Left lobe of liver (tissue), 2 donors: ENCODE results near the gene ZNF367. TPM values are rescaled to one million over a fixed set of nuclear protein-coding genes. Genes with fewer than 3 reads are reported as not detected.

ENCODE experiments used
- ATAC-seq: fragments of 200-7000 bp; cut with Tn5 transposase; one replicate; pipeline ENCODE4 v1.9.1; 2020; ENCODE audit warnings: mild to moderate bottlenecking, moderate library complexity
- DNase-seq: peaks from one replicate; pipeline ENCODE4 v3.0.0-alpha.2; 2020; ENCODE audit warnings: low spot score
- total RNA-seq: library from RNA; stranded (reverse); gene quantifications from one replicate; pipeline ENCODE4 v1.2.1, GENCODE V29; 2021
- donor health status: DM: no; HTN: no; CAD: no; lungs with moderate emphysema.
- donor health status: DM: no; HTN: yes; CAD: no.

ZNF367 gene
- total RNA-seq, 1 donor from 2014 or later: 1.0 TPM

GRCh38 chr9:96408409-96409280, 9.5 kb downstream of the ZNF367 start:
- ATAC-seq (peak; percentile 80), DNase-seq (no peak)

- no peak for ATAC-seq
- DNase-seq: no peak
Observed at GRCh38 chr9:96400132-96400910, 17.8 kb downstream of the ZNF367 start.

DNA sequence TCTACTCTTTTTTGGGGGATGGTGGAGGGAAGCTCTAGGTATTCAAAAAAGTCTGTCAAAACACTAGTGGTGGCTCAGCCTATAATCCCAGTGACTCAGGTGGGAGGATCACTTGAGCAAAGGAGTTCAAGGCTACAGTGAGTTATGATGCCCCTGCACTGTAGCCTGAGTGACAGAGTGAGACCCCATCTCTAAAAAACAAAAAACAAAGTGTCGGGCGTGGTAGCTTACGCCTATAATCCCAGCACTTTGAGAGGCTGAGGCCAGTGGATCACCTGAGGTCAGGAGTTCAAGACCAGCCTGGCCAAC, 18.9 kb downstream of the ZNF367 start:
- DNase-seq (no peak), ATAC-seq (no peak)

DNA sequence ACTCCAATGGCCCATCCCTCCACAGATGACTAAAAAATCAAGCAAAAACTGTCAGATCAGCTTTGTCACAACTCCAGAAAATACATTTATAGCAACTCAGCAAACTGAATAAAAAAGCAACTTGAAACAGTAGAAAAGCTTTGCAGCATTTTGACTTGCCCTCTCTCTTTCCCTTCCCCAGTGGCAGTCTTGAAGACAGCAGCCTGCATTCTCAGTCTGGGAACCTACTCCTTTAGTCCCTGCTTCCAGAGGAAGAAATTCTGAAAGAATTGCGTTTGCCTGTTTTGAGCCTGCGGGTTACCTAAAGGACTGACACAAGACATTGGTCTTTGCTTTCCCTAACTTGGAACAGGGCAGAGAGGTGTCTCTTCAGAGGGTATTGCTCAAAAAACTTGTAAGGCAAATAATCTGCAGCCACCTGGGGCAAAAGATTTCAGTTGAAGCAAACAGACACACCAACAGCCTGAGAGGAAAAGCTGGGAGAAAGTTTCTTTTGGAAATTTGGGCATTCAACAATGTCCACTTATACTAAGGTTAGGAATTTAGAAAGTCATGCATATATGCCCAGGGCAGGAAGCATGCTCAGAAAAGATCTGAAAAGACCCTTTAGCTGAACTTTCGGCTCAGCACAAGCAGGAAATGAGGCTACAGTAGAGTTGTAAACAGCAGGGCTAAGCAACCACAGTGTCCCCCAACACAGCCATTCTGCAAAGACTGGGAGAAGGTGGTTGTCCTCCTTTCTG, 19.4 kb downstream of the ZNF367 start:
- DNase-seq (no peak), ATAC-seq (peak; percentile 21)

GRCh38 chr9:96395964-96396363, 22.2 kb downstream of the ZNF367 start:
- DNase-seq (no peak), ATAC-seq (no peak)

DNA sequence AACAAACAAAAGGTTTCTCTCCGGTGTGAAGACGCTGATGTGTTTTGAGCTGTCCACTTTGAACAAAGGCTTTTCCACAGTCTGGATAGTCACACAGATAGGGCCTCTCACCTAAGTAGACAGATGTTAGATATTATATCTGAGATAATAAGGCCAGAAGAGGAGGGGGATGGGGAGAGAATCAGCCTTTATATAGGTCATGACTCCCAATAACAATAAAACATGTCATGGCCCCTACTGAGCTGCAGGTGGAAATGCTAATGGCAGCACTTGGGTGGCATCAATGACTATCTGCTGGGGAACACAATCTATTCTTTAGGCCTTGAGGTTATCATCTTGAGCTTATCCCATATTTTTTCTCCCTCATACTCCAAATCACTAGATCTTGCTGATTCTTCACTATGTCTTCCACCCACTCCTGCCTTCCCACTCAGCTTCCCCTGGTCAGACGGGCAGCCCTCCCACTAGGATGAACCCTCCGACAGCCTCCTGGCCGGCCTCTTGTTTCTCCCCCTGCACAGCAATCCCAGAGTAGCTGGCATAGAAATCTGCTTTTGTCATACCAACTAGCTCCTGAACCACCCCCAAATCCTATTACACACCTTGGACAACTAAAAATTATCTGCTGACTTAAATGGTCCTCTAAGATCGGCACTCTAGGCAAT, 23.2 kb downstream of the ZNF367 start:
- no peak for DNase-seq
- no peak for ATAC-seq

- no peak for ATAC-seq
Observed at GRCh38 chr9:96392263-96392662, 25.9 kb downstream of the ZNF367 start.

GRCh38 chr9:96391021-96391765, 27.0 kb downstream of the ZNF367 start:
- peak; percentile 84 for DNase-seq

More at GRCh38 chr9:96392263-96392662, 25.9 kb downstream of the ZNF367 start:
- no peak for DNase-seq

DNA sequence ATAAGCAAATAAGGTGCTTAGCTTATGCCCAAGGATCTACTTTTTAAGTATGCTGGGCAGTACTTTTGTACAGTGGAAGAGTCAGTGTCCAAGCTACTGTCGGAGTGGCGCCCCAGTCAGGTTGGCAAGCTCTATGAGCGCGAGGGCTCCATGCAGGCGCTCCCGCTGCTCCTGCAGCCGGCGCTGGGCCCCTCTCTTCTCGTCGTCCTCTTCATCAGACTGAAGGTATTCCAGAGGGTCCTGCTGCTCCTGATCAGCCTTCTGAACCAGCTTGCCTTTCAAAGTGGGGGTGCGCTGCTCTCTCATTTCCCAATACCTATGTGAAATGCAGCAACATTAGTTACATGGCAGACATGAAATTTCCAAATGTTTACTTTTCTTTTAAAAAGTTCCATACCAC, 30.0 kb downstream of the ZNF367 start:
- ATAC-seq (no peak), DNase-seq (no peak)

More at GRCh38 chr9:96391021-96391765, 27.0 kb downstream of the ZNF367 start:
- peak; percentile 99 for ATAC-seq

DNA sequence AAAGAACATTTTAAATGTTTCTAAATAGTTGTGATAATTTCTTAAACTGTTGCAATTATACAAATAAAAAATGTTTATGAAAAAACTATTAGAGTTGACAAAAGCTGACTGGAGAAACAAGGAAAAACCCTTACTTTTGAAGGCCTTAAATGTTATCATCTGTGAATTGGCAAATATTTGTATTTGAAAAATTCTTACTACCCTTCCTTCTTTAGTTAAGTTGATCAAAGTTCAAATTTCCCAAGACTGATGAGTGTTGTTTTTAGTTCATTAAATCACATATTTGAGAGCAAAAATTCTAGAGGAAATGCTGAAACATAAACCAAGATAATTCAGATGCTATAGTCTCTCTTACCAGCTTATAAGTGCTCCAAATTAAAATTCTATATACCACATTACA, 32.0 kb downstream of the ZNF367 start:
- ATAC-seq: no peak
- no peak for DNase-seq

DNA sequence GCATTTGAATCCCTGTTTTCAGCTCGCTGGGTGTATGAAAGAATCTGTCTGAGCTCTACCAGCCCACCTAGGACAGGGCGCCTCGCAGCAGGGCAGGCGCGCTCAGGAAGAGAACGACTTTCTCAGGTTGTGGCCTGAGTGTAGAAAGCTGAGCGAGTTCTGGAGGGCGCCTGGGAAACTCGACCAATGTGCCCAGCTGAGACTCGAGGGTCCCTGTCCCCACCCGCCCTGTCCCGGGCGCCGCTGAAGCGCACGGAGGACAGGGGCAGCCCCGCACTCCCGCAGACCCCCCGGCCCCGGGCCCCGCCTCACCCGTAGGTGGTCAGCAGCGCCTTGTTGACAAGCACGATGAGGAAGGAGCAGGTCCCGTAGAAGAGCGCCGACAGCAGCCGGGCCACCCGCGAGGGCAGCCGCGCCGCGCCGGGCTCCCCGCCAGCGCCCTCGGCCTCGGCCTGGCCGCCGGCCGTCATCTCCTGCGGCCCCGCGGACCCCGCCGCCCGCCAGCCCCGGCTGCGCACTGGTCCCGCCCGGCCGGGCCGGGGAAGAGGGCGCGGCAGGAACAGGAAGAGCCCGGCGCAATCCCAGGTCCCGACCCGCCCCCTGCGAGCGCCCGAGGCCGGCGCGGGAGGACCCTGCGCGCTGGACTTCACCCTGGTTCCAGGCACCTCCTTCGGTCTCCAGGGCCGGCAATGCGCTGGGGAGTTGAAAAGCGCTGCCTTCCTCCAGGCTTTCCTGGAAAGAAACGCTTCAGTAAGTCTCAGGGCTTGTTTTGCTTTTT, 34.8 kb downstream of the ZNF367 start, which contains the start of gene SLC35D2:
SLC35D2 (minus strand) TSS at position 547 of the 778 bp plus-strand sequence; CDS start at position 470, 77 bp downstream.
- peak; percentile 88 for DNase-seq
- ATAC-seq: peak; percentile 95

DNA sequence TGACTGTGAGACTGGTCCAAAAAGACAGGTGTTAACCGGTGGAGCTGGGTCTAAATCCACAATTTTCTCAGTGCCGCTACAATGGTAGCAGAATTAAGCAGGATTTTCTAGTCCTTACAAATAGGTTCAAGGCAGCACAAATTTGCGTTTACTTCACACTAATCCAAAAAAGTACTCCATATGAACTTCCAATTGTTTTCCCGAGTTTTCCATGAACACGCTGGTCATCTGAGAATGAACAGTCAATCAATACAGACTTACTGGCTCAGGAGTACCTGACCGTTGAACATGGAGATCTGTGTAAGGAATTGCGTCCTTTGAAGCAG, 35.4 kb downstream of the ZNF367 start:
- ATAC-seq (peak; percentile 39), DNase-seq (no peak)

DNA sequence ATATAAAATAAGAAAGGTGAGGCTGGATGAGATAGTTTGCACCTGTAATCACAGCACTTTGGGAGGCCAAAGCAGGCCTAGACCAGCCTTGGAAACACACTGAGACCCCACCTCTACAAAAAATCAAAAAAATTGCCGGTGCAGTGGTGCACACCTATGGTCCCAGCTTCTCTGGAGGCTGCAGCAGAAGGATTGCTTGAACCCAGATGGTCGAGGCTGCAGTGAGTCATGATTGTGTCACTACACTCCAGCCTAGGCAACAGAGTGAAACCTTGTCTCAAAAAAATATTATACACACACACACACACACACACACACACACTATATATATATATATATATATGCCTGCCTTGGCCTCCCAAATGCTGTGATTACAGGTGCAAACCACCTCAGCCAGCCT, 36.0 kb downstream of the ZNF367 start:
- ATAC-seq (no peak), DNase-seq (no peak)

DNA sequence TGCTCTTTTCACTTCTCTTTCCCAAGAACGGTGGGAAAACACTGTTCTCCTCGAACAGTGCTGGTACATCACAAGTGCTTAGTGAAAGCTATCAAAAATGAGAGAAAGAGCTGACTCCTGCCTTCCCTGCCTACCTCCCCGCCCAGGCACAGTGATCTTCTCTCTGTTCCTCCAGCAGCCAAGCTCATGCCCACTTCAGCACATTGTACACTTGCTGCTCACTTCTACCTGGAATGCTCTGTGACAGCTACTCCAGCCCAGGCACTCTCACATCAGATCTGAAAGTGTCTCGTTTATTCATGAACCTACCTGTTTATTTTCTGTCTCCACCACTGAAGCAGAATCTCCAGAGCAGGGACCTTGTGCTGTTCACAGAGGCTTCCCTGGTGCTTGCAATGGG, 36.5 kb downstream of the ZNF367 start:
- no peak for ATAC-seq
- no peak for DNase-seq

- DNase-seq: no peak
- ATAC-seq: no peak
Observed at GRCh38 chr9:96381125-96381524, 37.0 kb downstream of the ZNF367 start.

DNA sequence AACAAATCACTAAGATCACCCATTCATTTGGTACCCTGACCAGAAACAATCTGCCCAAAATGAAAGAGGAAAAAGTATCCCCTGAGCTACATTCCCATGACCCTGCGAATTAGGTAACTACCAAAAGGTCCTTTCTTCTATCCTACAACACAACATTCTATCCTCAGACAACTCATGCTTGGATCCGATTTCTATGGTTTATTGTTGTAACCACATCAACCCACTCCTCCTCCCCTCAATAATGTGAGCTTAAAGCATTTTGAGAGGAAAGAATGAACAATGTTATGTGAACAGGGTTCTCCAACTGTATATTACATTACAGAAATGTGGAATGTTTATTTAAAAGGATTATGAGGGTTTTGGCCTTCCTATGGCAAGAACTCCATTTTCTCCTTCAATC, 38.7 kb downstream of the ZNF367 start:
- DNase-seq (no peak), ATAC-seq (no peak)

DNA sequence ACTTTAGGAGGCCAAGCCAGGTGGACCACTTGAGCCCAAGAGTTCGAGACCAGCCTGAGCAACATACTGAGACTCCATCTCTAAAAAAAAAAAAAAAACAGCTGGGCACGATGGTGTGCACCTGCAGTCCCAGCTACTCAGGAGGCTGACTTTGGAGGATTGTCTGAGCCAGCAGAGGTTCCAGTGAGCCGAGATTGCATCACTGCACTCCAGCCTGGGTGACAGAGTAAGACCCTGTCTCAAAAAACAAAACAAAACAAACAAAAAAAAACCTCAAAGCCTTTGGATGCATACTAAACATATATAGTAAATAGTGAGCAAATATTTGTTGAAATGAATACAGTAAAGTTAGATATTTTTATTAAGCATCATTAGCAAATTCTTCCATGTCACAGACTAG, 40.0 kb downstream of the ZNF367 start:
- no peak for ATAC-seq

GRCh38 chr9:96376891-96377874, 41.0 kb downstream of the ZNF367 start:
- DNase-seq (no peak), ATAC-seq (peak; percentile 71)

More for the DNA sequence above, 40.0 kb downstream of the ZNF367 start:
- DNase-seq: no peak
